HL-60/S4 treated with retinoic acid at 250 ng/mL for 4 days and 3 days (cell line): Measurements from ENCODE around the gene RNASE1.
"Not testable (repeated sequence)": the region's sequence is repeated elsewhere in the genome, so short reads cannot be mapped to it uniquely, and the experiment has no call there.

ENCODE experiments used
- in situ Hi-C: fragments of 300-500 bp; cut with MboI; formaldehyde crosslinking; loops from 2 replicates; pipeline ENCODE4 v1.7.0; 2022; ENCODE audit warnings: low sequenced_read_pairs

The RNASE1 gene

DNA sequence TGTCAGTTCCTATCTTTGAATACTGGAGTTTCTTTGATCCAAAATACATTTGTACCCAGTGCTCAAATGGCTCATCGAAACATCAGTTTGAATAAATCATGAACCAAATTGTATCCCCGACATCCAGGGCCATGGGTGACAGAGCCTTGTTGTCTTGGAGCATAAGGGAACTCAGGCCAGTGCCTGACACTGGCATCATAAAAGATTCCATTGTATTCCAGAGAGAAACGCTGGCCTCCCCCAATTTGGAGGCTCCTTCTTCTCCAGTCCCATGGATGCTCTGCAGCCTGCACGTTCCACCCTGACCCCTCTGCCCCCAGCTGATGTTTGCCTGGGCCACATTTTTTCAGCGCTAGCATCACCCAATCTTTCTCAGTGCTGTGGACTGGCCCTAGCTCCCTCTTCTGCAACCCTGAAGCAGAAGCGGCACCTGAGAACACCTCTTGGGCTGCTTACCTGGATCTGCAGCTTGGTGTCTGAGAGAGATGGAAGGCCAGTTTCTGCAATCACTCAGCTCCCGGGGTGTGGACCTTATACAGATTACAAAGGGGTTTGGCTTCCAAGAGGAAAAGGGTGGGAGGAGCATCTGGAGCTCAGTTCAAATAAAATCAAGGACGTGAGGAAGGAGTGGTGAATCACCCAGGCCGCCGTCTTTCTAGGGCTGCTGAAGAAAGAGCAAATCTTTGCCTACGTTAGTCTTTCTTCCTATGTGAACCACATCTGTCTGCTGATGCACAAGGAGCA, at the start of gene RNASE1:
TSS of gene RNASE1 (minus strand) at position 504 of the 744 bp plus-strand sequence. CDS start 776 bp downstream, outside the sequence.
- in situ Hi-C loops, result no loop called here

DNA sequence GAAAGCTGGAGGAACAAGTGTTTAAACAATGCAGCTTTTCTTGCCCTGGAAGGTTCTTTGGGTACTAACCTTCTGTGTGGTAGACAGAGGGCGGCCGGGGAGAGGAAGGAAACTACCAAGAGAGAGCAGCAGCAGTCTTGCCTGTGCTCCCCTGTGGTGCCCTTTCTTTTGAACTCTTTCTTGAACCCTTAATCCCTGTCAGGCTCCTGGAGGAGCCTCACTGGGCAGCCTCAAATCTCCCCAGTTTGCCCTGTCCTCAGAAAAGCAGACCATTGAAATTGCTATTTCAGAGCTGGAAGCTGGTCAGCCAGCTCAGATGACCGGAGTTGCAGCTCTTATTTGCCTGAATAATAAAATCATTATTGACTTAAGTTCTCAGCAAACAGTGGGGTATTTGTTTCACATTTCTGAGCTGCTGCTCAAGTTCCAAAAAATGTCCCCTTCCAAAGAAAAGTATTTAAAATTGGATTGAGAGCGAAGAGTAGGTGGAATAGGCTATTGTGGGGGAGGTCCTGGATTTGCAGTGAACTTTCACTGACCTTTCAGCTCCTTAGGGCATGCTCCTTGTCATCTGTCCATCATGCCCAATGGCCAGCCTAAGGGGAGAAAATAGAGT, 46.4 kb upstream of the RNASE1 start:
- in situ Hi-C loops, result no loop called here

DNA sequence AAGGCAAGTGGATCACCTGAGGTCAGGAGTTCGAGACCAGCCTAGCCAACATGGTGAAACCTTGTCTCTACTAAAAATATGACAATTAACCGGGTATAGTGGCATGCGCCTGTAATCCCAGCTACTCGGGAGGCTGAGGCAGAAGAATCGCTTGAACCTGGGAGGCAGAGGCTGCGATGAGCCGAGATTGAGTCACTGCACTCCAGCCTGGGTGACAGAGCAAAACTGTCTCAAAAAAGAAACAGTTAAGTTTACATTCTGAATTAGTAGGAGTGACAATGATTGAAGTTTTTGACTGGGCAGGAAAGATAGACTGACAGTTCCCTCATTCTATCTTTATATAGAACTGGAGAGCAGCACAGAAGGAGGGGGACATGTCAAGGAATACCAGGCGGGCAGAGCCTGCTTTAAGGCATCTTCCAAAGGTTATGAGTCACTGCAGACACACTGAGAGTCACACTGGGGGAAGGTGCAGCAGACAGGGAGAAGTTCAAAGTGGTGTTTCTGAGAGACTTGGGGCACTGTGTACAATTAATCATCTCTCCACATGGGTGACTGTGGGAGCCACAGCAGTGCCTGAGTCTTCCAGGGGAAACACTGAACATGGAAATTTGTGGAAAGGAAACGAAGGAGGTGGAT, 45.8 kb upstream of the RNASE1 start:
- in situ Hi-C loops, result no loop called here

DNA sequence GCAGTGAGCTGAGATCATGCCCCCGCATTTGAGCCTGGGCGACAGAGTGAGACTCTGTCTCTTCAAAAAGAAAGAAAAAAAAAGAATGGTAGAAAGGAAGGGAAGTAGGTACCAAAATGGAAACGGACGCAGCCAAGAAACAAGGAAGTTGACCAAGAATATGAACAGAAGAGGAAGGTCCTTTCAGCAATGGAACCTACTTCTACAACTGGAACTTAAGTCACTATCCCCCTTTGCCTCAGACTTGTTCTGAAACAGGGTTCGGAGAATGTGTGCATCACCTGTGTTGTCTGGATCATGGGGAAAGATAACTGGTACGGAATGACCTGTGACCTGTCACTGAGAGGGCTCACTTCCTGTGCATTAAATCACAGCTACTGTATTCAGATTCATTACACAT, 43.9 kb upstream of the RNASE1 start:
- in situ Hi-C loops, result no loop called here

DNA sequence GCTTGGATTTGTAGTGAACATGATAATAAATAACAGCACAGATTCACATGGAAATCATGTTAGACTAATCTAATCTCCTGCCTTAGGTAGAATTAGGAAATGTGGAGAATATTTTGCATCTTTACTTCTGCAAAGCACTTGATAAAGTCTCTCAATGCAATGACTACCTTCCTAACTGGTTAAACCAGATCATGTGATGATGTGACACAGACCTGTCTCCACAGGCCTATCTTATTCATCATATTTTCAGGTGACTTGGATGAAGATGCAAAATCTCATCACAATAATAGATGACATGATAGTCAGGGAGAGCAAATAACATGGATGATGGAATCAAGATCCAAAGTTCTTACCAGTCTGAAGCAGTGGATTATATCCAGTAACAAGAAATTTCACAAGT, 38.5 kb upstream of the RNASE1 start:
- in situ Hi-C loops, result no loop called here

GRCh38 chr14:20837831-20838230, 35.2 kb upstream of the RNASE1 start:
- in situ Hi-C loops, result no loop called here

DNA sequence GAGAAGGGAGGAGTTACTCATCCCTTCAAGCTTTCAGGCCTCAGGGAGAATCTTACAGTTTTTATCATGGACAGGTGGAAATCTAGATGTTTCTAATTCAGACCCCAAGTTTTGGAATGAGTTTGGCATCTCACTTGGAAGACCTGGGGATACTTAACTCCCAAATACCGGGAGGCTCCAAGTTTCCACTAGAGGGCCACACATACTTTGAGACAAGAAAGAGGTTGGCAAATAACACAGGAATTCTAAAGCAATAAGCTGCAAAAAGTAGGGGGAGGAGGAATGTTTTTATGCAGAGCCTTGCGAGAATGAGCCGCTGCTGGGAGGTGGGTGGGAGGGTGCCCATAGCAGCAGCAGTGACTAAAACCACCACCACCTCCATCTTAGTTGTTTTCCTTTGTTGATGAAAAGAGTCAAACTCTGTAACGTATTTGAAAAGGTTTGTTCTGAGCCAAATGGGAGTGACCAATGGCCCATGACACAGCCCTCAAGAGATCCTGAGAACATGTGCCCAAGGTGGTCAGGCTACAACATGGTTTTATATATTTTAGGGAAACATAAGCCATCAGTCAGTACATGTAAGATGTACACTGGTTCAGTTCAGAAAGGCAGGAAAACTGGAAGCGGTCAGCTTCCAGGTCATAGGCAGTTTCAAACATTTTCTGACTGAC, 34.2 kb upstream of the RNASE1 start:
- in situ Hi-C loops, result no loop called here

- in situ Hi-C loops, result no loop called here
Measured at GRCh38 chr14:20834899-20835298, 32.3 kb upstream of the RNASE1 start.

- in situ Hi-C loops, result no loop called here
Measured at GRCh38 chr14:20830831-20831230, 28.2 kb upstream of the RNASE1 start.

DNA sequence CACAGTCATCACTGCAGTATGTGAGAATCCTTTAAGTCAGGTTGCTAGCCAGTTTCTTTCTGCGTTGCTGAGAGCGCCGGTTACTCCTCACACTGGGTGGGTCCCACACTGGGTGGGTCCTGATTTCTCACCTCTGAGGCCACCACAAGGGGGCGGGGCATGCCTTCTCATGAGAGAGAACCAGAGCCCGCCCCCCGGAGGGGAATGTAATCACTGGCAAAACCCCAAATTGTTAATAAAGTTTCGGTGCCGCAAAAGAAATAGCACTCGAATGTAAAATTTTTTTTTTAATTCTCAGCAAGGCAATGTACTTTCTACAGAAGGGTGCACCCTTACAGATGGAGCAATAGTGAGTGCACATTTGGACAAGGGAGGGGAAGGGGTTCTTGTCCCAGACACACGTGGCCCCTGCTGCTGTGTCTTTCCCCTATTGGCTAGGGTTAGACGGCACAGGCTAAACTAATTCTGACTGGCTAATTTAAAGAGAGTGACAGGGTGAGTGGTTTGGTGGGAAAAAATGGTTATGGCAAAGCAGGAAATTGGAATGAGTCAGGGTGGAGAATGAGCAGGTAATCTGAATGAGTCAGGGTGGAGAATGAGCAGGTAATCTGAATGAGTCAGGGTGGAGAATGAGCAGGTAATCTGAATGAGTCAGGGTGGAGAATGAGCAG, 25.5 kb upstream of the RNASE1 start:
- in situ Hi-C loops, result not testable (repeated sequence)

DNA sequence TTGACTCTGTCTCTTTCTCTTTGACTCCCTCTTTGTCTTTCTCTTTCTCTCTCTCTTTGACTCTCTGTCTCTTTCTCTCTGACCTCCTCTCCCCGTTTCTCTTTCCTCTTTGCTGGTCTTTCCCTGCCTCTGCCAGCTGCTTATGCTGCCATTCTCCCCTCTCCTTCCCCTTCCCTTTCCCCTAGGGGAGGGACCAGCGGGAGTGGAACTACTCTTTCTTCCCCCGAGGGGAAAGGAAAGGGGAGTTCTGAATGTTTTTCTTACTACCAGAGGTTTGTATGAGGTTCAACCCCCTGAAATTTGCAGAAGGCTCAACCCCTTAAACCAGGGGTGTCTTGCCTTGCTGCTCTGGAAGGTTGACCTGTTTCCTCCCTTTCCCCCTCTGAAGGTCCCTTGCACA, 24.7 kb upstream of the RNASE1 start:
- in situ Hi-C loops, result no loop called here

- in situ Hi-C loops, result not testable (repeated sequence)
Measured at GRCh38 chr14:20826666-20827065, 24.0 kb upstream of the RNASE1 start.

DNA sequence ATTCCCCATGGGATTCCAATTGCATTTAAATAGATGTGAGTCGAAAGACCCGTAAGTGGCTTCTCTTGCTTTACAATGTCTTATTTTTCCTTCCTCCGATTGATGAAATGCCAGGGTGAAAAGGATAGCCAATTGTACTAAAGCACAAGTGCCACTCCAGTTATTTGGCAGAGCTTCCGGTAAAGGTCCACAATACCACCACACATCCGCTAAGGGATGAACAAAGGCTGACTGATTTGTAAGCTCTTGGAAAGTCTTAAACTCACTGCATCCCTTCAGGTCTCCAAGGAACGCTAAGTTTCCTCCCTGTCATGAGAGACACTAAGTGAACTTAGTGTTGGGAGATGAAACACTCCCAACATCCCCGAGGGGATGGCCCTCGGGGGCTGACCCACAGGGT, 21.2 kb upstream of the RNASE1 start:
- in situ Hi-C loops, result no loop called here

DNA sequence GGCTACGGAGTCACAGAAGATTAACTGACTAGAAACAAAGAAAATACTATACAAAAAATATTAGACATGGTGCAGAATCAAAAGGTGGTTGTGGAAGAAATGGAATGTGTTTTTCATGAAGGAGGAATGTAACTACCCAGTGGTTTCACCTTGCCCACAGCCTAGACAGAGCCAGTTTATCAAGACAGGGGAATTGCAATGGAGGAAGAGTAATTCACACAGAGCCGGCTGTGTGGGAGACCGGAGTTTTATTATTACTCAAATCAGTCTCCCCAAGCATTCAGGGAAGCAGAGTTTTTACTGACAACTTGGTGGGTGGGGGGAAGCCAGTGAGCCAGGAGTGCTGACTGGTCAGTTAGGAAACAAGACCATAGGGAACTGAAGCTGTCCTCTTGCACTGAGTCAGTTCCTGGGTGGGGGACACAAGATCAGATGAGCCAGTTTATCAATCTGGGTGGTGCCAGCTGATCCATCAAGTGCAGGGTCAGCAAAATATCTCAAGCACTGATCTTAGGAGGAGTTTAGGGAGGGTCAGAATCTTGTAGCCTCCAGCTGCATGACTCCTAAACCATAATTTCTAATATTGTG, 19.0 kb upstream of the RNASE1 start:
- in situ Hi-C loops, result not testable (repeated sequence)

GRCh38 chr14:20820063-20820904, 17.6 kb upstream of the RNASE1 start:
- in situ Hi-C loops, result no loop called here

DNA sequence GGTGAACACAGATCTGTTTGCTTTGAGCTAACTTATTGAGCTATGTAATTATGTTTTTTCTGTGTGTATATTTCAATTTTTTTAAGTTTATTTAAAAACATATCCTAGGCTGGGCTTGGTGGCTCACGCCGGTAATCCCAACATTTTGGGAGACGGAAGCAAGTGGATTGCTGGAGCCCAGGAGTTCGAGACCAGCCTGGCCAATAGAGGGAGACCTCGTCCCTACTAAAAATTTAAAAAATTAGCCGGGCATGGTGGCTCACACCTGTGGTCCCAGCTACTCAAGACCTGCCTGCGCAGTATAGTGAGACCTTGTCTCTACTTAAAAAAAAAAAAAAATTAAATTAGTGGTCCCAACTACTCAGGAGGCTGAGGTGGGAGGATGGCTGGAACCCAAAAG, 16.2 kb upstream of the RNASE1 start:
- in situ Hi-C loops, result no loop called here

GRCh38 chr14:20815946-20816345, 13.3 kb upstream of the RNASE1 start:
- in situ Hi-C loops, result not testable (repeated sequence)

GRCh38 chr14:20811986-20812975, 9.6 kb upstream of the RNASE1 start:
- in situ Hi-C loops, result no loop called here

GRCh38 chr14:20809917-20810316, 7.3 kb upstream of the RNASE1 start:
- in situ Hi-C loops, result no loop called here
